Measurements from ENCODE around the gene HMSD.

The HMSD gene

GRCh38 chr18:63975628-63976027 is 26.5 kb downstream of the HMSD start:
- no peak for DNase-seq (ENCODE audit: low read depth in 2 of 2)
- no peak for TF ChIP-seq CTCF (IDR thresholded peaks at IDR 0.05; ENCODE audit: low read depth, low read length)
- H3K4me3 ChIP-seq (replicated peaks in 1 of 2; ENCODE audit: low read depth in 2 of 2, low read length in 2 of 2): no peak overlapping the region

- no peak overlapping the region for H3K4me3 ChIP-seq (replicated peaks in 1 of 2; ENCODE audit: low read depth in 2 of 2, low read length in 2 of 2)
- no peak for TF ChIP-seq CTCF (IDR thresholded peaks at IDR 0.05; ENCODE audit: low read depth, low read length)
- DNase-seq (ENCODE audit: low read depth in 2 of 2): no peak
Measured at GRCh38 chr18:63977040-63977439, 27.9 kb downstream of the HMSD start.

- TF ChIP-seq CTCF (IDR thresholded peaks at IDR 0.05; ENCODE audit: low read depth, low read length): peak; percentile 85
- DNase-seq (ENCODE audit: low read depth in 2 of 2): peak; percentile 77 to 84
- peak overlapping the region; percentile 8 to 11 for H3K4me3 ChIP-seq (replicated peaks in 1 of 2; ENCODE audit: low read depth in 2 of 2, low read length in 2 of 2)
Measured at GRCh38 chr18:63979409-63979920, 30.4 kb downstream of the HMSD start.

- TF ChIP-seq CTCF (IDR thresholded peaks at IDR 0.05; ENCODE audit: low read depth, low read length): no peak
- DNase-seq (ENCODE audit: low read depth in 2 of 2): no peak
- no peak overlapping the region for H3K4me3 ChIP-seq (replicated peaks in 1 of 2; ENCODE audit: low read depth in 2 of 2, low read length in 2 of 2)
Measured at GRCh38 chr18:63980027-63980426, 30.9 kb downstream of the HMSD start.

GRCh38 chr18:63980896-63981460 is 31.9 kb downstream of the HMSD start:
- DNase-seq (ENCODE audit: low read depth in 2 of 2): no peak

GRCh38 chr18:63981719-63982118 is 32.6 kb downstream of the HMSD start:
- TF ChIP-seq CTCF (IDR thresholded peaks at IDR 0.05; ENCODE audit: low read depth, low read length): no peak
- H3K4me3 ChIP-seq (replicated peaks in 1 of 2; ENCODE audit: low read depth in 2 of 2, low read length in 2 of 2): no peak overlapping the region
- no peak for DNase-seq (ENCODE audit: low read depth in 2 of 2)

More at GRCh38 chr18:63980896-63981460, 31.9 kb downstream of the HMSD start:
- TF ChIP-seq CTCF (IDR thresholded peaks at IDR 0.05; ENCODE audit: low read depth, low read length): no peak
- H3K4me3 ChIP-seq (replicated peaks in 1 of 2; ENCODE audit: low read depth in 2 of 2, low read length in 2 of 2): no peak overlapping the region

GRCh38 chr18:63982361-63982760 is 33.3 kb downstream of the HMSD start:
- no peak for DNase-seq (ENCODE audit: low read depth in 2 of 2)
- H3K4me3 ChIP-seq (replicated peaks in 1 of 2; ENCODE audit: low read depth in 2 of 2, low read length in 2 of 2): no peak overlapping the region
- no peak for TF ChIP-seq CTCF (IDR thresholded peaks at IDR 0.05; ENCODE audit: low read depth, low read length)
